Liver (tissue), 9 donors: Measurements from ENCODE around the gene MCL1. TPM values are rescaled to one million over a fixed set of nuclear protein-coding genes. Genes with fewer than 3 reads are reported as not detected.

Experiments
- DNase-seq: peaks from one replicate; pipeline ENCODE4 v3.0.0-alpha.2; 2017; ENCODE audit warnings: low spot score
- H3K27ac ChIP-seq, 2 donors: one replicate each; pipeline ENCODE4 v1.7.0; 2013; ENCODE audit warnings: inconsistent platforms in 2 of 2, low read length in 2 of 2, control low read depth in 1 of 2, low read depth in 1 of 2, mild to moderate bottlenecking in 1 of 2
- H3K27me3 ChIP-seq, 4 donors: one replicate each; pipeline versions ENCODE4 v1.6.1 to v1.7.0; 2013; ENCODE audit warnings: low read length in 3 of 4, inconsistent platforms in 1 of 4, mild to moderate bottlenecking in 1 of 4, moderate library complexity in 1 of 4; ENCODE audit not compliant: control insufficient read depth in 4 of 4, insufficient read depth in 4 of 4
- H3K36me3 ChIP-seq, 4 donors: one replicate each; pipeline versions ENCODE4 v1.6.1 to v1.7.0; 2013; ENCODE audit warnings: low read length in 3 of 4, mild to moderate bottlenecking in 3 of 4, low read depth in 1 of 4, moderate library complexity in 1 of 4; ENCODE audit not compliant: control insufficient read depth in 4 of 4, insufficient read depth in 3 of 4
- H3K4me1 ChIP-seq, 4 donors: one replicate each; pipeline versions ENCODE4 v1.6.1 to v1.7.0; 2013; ENCODE audit warnings: low read length in 3 of 4, mild to moderate bottlenecking in 3 of 4, moderate library complexity in 1 of 4; ENCODE audit not compliant: control insufficient read depth in 4 of 4, insufficient read depth in 4 of 4
- H3K4me3 ChIP-seq, 3 donors: one replicate each; pipeline versions ENCODE4 v1.6.1 to v1.7.0; 2013; ENCODE audit warnings: low read length in 3 of 3, control low read depth in 1 of 3, low read depth in 1 of 3, mild to moderate bottlenecking in 1 of 3
- H3K9ac ChIP-seq, 2 donors: one replicate each; pipeline ENCODE4 v1.7.0; 2013; ENCODE audit warnings: low read length in 2 of 2, mild to moderate bottlenecking in 2 of 2, moderate library complexity in 2 of 2, control low read depth in 1 of 2, low read depth in 1 of 2
- H3K9me3 ChIP-seq, 4 donors: one replicate each; pipeline versions ENCODE4 v1.6.1 to v1.7.0; 2013; ENCODE audit warnings: low read length in 3 of 4; ENCODE audit not compliant: control insufficient read depth in 4 of 4
- ATF3 ChIP-seq: IDR thresholded peaks from 2 replicates; pipeline ENCODE4 v1.6.1; 2016; ENCODE audit warnings: antibody characterized with exemption
- EGR1 ChIP-seq, 2 donors: IDR thresholded peaks; 2 replicates each; pipeline ENCODE4 v1.6.1; 2016 to 2018; ENCODE audit warnings: antibody characterized with exemption in 2 of 2, low read depth in 2 of 2
- FOXA1 ChIP-seq: IDR thresholded peaks from 2 replicates; pipeline ENCODE4 v1.6.1; 2016; ENCODE audit warnings: antibody characterized with exemption
- FOXA2 ChIP-seq: IDR thresholded peaks from 2 replicates; pipeline ENCODE4 v1.6.1; 2016; ENCODE audit warnings: antibody characterized with exemption
- GABPA ChIP-seq, 2 donors: IDR thresholded peaks in 1 of 2; conservative IDR thresholded peaks in 1 of 2; 2 replicates each; pipeline ENCODE4 v1.6.1; 2016; ENCODE audit warnings: antibody characterized with exemption in 2 of 2, mild to moderate bottlenecking in 1 of 2, moderate library complexity in 1 of 2
- HNF4A ChIP-seq, 2 donors: conservative IDR thresholded peaks; 2 replicates each; pipeline ENCODE4 v1.6.1; 2016; ENCODE audit warnings: antibody characterized with exemption in 2 of 2, mild to moderate bottlenecking in 2 of 2
- HNF4G ChIP-seq: IDR thresholded peaks from 2 replicates; pipeline ENCODE4 v1.6.1; 2016; ENCODE audit warnings: antibody characterized with exemption
- JUND ChIP-seq, 2 donors: IDR thresholded peaks; 2 replicates each; pipeline ENCODE4 v1.6.1; 2016; ENCODE audit warnings: antibody characterized with exemption in 2 of 2
- NR2F2 ChIP-seq: IDR thresholded peaks from 2 replicates; pipeline ENCODE4 v1.6.1; 2016; ENCODE audit warnings: antibody characterized with exemption
- RAD21 ChIP-seq, 2 donors: IDR thresholded peaks; 2 replicates each; pipeline ENCODE4 v1.6.1; 2016; ENCODE audit warnings: antibody characterized with exemption in 2 of 2, mild to moderate bottlenecking in 2 of 2
- RXRA ChIP-seq, 2 donors: IDR thresholded peaks; 2 replicates each; pipeline ENCODE4 v1.6.1; 2017 to 2018; ENCODE audit warnings: antibody characterized with exemption in 2 of 2, mild to moderate bottlenecking in 1 of 2
- SP1 ChIP-seq: IDR thresholded peaks from 2 replicates; pipeline ENCODE4 v1.6.1; 2018; ENCODE audit warnings: antibody characterized with exemption, mild to moderate bottlenecking
- TAF1 ChIP-seq: conservative IDR thresholded peaks from 2 replicates; pipeline ENCODE4 v1.6.1; 2016; ENCODE audit warnings: antibody characterized with exemption, mild to moderate bottlenecking
- YY1 ChIP-seq: IDR thresholded peaks from 2 replicates; pipeline ENCODE4 v1.6.1; 2016; ENCODE audit warnings: antibody characterized with exemption, mild to moderate bottlenecking
- ZBTB33 ChIP-seq: IDR thresholded peaks from 2 replicates; pipeline ENCODE4 v1.6.1; 2016; ENCODE audit warnings: antibody characterized with exemption
- WGBS: extraction: QIAGEN DNeasy Blood & Tissue Kit; methylation state at CpG from one replicate; pipeline ENCODE4 v1.1.7; 2013; 5-methylcytosine and 5-hydroxymethylcytosine counted together
- polyA plus RNA-seq, 2 donors: library from polyadenylated mRNA; stranded (reverse) in 1 of 2; unstranded in 1 of 2; fragments of 200-250 nt in 1 of 2; fragments of >200 nt in 1 of 2; fragmentation: Nextera tagmentation in 1 of 2; extraction: Ambion mirVana in 1 of 2; gene quantifications; one replicate each; pipeline versions ENCODE4 v1.2.1 to v1.2.3, GENCODE V29; 2013 to 2015
- total RNA-seq, 2 donors: library from RNA; depleted of rRNA; stranded (reverse); fragments of >200 nt; gene quantifications; one replicate each; pipeline ENCODE4 v1.2.3, GENCODE V29; 2014
- TF ChIP-seq, protein P1 (sequence below): IDR thresholded peaks from 2 replicates; pipeline ENCODE4 v1.6.1; 2016; ENCODE audit warnings: antibody characterized with exemption
- TF ChIP-seq, protein P2 (sequence below): IDR thresholded peaks from 2 replicates; pipeline ENCODE4 v1.6.1; 2016; ENCODE audit warnings: antibody characterized with exemption, mild to moderate bottlenecking
- TF ChIP-seq, protein P3 (sequence below): fragments of 150-350 bp; IDR thresholded peaks from 2 replicates; pipeline ENCODE4 v1.5.1; 2017; ENCODE audit warnings: improper control_type of control experiment, low read depth, low read length; ENCODE audit not compliant: missing input control
- donor health status: healthy.
- donor health status: healthy.
- donor health status: healthy.
- donor health status: healthy.
- donor health status: healthy.

MCL1 gene
- total and polyA plus RNA-seq, 4 donors, result 23.4 to 181 (median 80.0) TPM

DNA sequence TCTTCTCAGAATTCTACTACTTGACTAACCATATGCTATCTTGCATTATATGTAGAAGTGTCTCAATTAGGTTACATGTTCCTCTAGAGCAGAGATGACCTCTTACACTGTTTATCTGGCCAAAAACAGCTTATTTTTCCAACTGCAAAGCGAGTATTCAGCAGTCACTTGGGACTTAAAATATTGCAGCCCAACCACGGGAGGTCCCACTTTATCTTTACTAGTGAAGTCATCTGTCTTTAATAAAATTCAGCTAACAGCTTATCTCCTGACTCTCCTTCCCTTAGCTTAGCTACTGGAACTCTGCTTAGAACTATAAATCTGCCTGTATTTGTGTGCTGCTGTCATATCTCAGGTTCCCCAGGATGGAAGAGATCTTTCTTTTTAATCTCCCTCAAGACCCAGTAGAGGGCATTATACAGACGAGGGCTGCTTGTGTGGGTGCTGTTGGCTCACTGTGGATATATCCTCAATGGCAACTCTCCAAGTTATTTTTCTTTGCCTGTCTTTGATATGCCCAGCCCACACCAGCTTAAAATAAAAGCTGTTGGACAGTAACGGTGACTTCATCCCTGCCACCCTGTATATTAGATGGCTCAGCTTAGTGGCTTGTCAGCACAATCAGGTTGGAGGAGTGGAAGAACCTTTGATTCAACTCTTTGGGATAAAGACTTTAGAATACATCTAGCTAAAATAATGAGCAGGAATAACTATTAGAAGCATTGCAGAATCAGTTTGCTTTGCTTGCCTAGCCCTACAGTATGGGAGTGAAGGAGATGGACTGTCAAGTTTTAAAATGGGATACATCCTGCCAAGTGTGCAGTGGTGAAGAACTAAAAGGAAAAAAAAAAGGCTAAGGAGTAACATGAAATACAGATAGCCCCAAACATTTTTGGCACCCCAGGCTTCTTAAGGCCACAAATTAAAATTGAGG, 40.4 kb upstream of the MCL1 start:
- DNase-seq, result no peak
- H3K9ac ChIP-seq, result peak overlapping the region in 1 of 2 donors; percentile 45
- no peak for TF ChIP-seq SP1
- TF ChIP-seq, protein P1, sequence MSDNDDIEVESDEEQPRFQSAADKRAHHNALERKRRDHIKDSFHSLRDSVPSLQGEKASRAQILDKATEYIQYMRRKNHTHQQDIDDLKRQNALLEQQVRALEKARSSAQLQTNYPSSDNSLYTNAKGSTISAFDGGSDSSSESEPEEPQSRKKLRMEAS, result no peak
- TF ChIP-seq ATF3, result no peak
- peak; percentile 64 to 75 for TF ChIP-seq RAD21 (IDR thresholded peaks at IDR 0.05)
- TF ChIP-seq ZBTB33, result no peak
- TF ChIP-seq HNF4A (conservative IDR thresholded peaks at IDR 0.05), result no peak
- TF ChIP-seq EGR1 (IDR thresholded peaks at IDR 0.05; ENCODE audit: low read depth in 2 of 2), result no peak
- TF ChIP-seq NR2F2, result no peak
- no peak for TF ChIP-seq HNF4G
- no peak for TF ChIP-seq YY1
- peak; percentile 24 for TF ChIP-seq TAF1
- TF ChIP-seq GABPA (IDR thresholded peaks at IDR 0.05 in 1 of 2, conservative IDR thresholded peaks at IDR 0.05 in 1 of 2), result no peak
- no peak for TF ChIP-seq FOXA1
- TF ChIP-seq JUND (IDR thresholded peaks at IDR 0.05), result peak; percentile 14 to 44
- TF ChIP-seq, protein P2, sequence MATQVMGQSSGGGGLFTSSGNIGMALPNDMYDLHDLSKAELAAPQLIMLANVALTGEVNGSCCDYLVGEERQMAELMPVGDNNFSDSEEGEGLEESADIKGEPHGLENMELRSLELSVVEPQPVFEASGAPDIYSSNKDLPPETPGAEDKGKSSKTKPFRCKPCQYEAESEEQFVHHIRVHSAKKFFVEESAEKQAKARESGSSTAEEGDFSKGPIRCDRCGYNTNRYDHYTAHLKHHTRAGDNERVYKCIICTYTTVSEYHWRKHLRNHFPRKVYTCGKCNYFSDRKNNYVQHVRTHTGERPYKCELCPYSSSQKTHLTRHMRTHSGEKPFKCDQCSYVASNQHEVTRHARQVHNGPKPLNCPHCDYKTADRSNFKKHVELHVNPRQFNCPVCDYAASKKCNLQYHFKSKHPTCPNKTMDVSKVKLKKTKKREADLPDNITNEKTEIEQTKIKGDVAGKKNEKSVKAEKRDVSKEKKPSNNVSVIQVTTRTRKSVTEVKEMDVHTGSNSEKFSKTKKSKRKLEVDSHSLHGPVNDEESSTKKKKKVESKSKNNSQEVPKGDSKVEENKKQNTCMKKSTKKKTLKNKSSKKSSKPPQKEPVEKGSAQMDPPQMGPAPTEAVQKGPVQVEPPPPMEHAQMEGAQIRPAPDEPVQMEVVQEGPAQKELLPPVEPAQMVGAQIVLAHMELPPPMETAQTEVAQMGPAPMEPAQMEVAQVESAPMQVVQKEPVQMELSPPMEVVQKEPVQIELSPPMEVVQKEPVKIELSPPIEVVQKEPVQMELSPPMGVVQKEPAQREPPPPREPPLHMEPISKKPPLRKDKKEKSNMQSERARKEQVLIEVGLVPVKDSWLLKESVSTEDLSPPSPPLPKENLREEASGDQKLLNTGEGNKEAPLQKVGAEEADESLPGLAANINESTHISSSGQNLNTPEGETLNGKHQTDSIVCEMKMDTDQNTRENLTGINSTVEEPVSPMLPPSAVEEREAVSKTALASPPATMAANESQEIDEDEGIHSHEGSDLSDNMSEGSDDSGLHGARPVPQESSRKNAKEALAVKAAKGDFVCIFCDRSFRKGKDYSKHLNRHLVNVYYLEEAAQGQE, result no peak
- no peak for TF ChIP-seq RXRA (IDR thresholded peaks at IDR 0.05)
- TF ChIP-seq FOXA2, result no peak
- TF ChIP-seq, protein P3, sequence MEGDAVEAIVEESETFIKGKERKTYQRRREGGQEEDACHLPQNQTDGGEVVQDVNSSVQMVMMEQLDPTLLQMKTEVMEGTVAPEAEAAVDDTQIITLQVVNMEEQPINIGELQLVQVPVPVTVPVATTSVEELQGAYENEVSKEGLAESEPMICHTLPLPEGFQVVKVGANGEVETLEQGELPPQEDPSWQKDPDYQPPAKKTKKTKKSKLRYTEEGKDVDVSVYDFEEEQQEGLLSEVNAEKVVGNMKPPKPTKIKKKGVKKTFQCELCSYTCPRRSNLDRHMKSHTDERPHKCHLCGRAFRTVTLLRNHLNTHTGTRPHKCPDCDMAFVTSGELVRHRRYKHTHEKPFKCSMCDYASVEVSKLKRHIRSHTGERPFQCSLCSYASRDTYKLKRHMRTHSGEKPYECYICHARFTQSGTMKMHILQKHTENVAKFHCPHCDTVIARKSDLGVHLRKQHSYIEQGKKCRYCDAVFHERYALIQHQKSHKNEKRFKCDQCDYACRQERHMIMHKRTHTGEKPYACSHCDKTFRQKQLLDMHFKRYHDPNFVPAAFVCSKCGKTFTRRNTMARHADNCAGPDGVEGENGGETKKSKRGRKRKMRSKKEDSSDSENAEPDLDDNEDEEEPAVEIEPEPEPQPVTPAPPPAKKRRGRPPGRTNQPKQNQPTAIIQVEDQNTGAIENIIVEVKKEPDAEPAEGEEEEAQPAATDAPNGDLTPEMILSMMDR, result peak; percentile 23
- WGBS, result 25% methylated on average over 4 of the region's 4 CpGs
- no peak overlapping the region for H3K4me3 ChIP-seq
- H3K27me3 ChIP-seq, result no peaks in the 10 kb centered on the region
- H3K27ac ChIP-seq, result peak overlapping the region; percentile 52 to 72
- H3K36me3 ChIP-seq, result peaks cover 0 to 17% (median 15%) of the 10 kb centered on the region in 4 donors
- peaks cover 0 to 18% (median 13%) of the 10 kb centered on the region in 4 donors for H3K4me1 ChIP-seq
- H3K9me3 ChIP-seq, result no peaks in the 10 kb centered on the region
